ENCODE measurements around the gene RNF186.

DNA sequence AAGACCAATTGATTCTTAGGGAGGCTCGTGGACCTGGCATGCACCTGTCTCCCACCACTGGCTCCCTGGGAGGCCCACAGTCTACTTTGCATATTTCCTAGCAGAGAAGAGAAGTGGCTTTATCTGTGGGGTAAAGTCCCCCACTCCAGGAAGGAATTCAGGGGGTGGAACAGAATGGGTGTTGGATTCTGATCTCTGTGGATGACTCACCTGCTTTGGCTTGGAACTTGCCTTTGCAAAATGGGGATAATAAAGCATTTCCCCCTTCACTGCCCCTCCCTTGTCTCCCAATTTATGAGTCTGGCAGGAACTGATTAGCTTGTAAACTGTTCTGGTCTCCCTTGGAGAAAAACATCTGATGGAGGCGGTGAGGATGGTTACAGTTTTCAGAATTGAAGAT is 46.0 kb upstream of the RNF186 start:
- no peak for TF ChIP-seq CTCF (IDR thresholded peaks at IDR 0.05 in 8 of 11, conservative IDR thresholded peaks at IDR 0.05 in 3 of 11)
- TF ChIP-seq POLR2A (IDR thresholded peaks at IDR 0.05) = no peak
- no peak for TF ChIP-seq POLR2AphosphoS5 (IDR thresholded peaks at IDR 0.05)

Data from spleen (tissue), 7 donors.